HT1080 (cell line): Measurements from ENCODE around the gene ARHGAP26. TPM values are rescaled to one million over a fixed set of nuclear protein-coding genes. Genes with fewer than 3 reads are reported as not detected.
"Not testable (repeated sequence)": the region's sequence is repeated elsewhere in the genome, so short reads cannot be mapped to it uniquely, and the experiment has no call there.

ENCODE experiments used
- DNase-seq: peaks from one replicate; pipeline ENCODE4 v3.0.0-alpha.2; 2015; ENCODE audit warnings: low read depth
- total RNA-seq: library from RNA; depleted of rRNA; stranded (reverse); fragments of >200 nt; shearing (Covaris generic); gene quantifications from 2 replicates; pipeline ENCODE4 v1.2.3, GENCODE V29; 2014

ARHGAP26 gene
- total RNA-seq, 1 experiment from 2014 or later, result 9.9 TPM

GRCh38 chr5:143199161-143199560 is 429.0 kb downstream of the ARHGAP26 start:
- DNase-seq, result no peak

GRCh38 chr5:143199843-143200242 is 429.7 kb downstream of the ARHGAP26 start:
- no peak for DNase-seq

- peak; percentile 76 for DNase-seq
These were observed 430.7 kb downstream of the ARHGAP26 start for GRCh38 chr5:143200781-143201398.

- no peak for DNase-seq
These were observed 431.4 kb downstream of the ARHGAP26 start for GRCh38 chr5:143201589-143201988.

- DNase-seq, result not testable (repeated sequence)
These were observed 433.3 kb downstream of the ARHGAP26 start for GRCh38 chr5:143203301-143203956.

- no peak for DNase-seq
These were observed 434.5 kb downstream of the ARHGAP26 start for GRCh38 chr5:143204474-143205246.

- peak; percentile 90 for DNase-seq
These were observed 435.2 kb downstream of the ARHGAP26 start for GRCh38 chr5:143205386-143205785.

GRCh38 chr5:143205883-143206195 is 435.7 kb downstream of the ARHGAP26 start:
- no peak for DNase-seq

GRCh38 chr5:143206196-143207053 is 436.2 kb downstream of the ARHGAP26 start:
- DNase-seq, result no peak

GRCh38 chr5:143207058-143207457 is 436.9 kb downstream of the ARHGAP26 start:
- no peak for DNase-seq

- DNase-seq, result no peak
These were observed 437.6 kb downstream of the ARHGAP26 start for GRCh38 chr5:143207563-143208364.

GRCh38 chr5:143208365-143208641 is 438.1 kb downstream of the ARHGAP26 start:
- DNase-seq, result no peak

GRCh38 chr5:143208781-143209510 is 438.8 kb downstream of the ARHGAP26 start:
- no peak for DNase-seq

- no peak for DNase-seq
These were observed 439.8 kb downstream of the ARHGAP26 start for GRCh38 chr5:143209881-143210395.

GRCh38 chr5:143210576-143210975 is 440.4 kb downstream of the ARHGAP26 start:
- DNase-seq, result no peak

GRCh38 chr5:143212261-143212660 is 442.1 kb downstream of the ARHGAP26 start:
- DNase-seq, result no peak

- DNase-seq, result no peak
These were observed 443.2 kb downstream of the ARHGAP26 start for GRCh38 chr5:143213231-143213850.

- DNase-seq, result no peak
These were observed 443.7 kb downstream of the ARHGAP26 start for GRCh38 chr5:143213851-143214363.

GRCh38 chr5:143214458-143214857 is 444.3 kb downstream of the ARHGAP26 start:
- no peak for DNase-seq
